ENCODE results near the gene FBXL7. TPM values are rescaled to one million over a fixed set of nuclear protein-coding genes. Genes with fewer than 3 reads are reported as not detected.
A peak's percentile ranks its signal among the peaks of the same experiment; 100 is the strongest.

The FBXL7 gene
- total and polyA plus RNA-seq, 2 experiments from 2014 or later, result 4.5 to 15.2 TPM

GRCh38 chr5:15693933-15694332 is 194.0 kb downstream of the FBXL7 start:
- Histone ChIP-seq H3K4me3 (no peak overlapping the region), H3K27me3 (ENCODE audit: insufficient read depth) (no peaks in the 10 kb centered on the region), H3F3A (replicated peaks; ENCODE audit: low read depth) (no peaks in the 10 kb centered on the region), H3K79me2 (replicated peaks; ENCODE audit: insufficient read depth) (peaks cover 13% of the 10 kb centered on the region; the same call in 1 of the 2 replicates), H2AFZ (no peak overlapping the region), H3K4me2 (no peak overlapping the region), H3K9me2 (ENCODE audit: insufficient read depth) (no peaks in the 10 kb centered on the region), H4K20me1 (replicated peaks; ENCODE audit: insufficient read depth) (no peaks in the 10 kb centered on the region), H3K4me1 (ENCODE audit: insufficient read depth) (peaks cover 20% of the 10 kb centered on the region), H3K36me3 (ENCODE audit: insufficient read depth) (no peaks in the 10 kb centered on the region), H3K27ac (ENCODE audit: low read depth) (no peak overlapping the region)
- Mint-ChIP-seq H3K36me3 (ENCODE audit: low read depth) (no peaks in the 10 kb centered on the region), H3K27ac (no peak overlapping the region), H3K4me1 (peaks cover 27% of the 10 kb centered on the region), H3K4me3 (no peak overlapping the region), H3K9me3 (no peaks in the 10 kb centered on the region; the same call in 2 of the 3 replicates), H3K27me3 (ENCODE audit: insufficient read depth, low read depth, poor library complexity) (peaks cover 1% of the 10 kb centered on the region)
- no peak for TF ChIP-seq JUNB (IDR thresholded peaks at IDR 0.05; ENCODE audit: unreplicated experiment)
- TF ChIP-seq CTCF (conservative IDR thresholded peaks at IDR 0.05; ENCODE audit: low read depth in 2 of 2), result peak; percentile 8 to 32; a peak in 2 of 4 replicates
- DNase-seq (ENCODE audit: low spot score), result peak; percentile 33
- ATAC-seq, result peak; percentile 93

GRCh38 chr5:15694696-15695214 is 194.8 kb downstream of the FBXL7 start:
- H3K4me1 Mint-ChIP-seq, result peaks cover 27% of the 10 kb centered on the region

More at GRCh38 chr5:15694696-15695214, 194.8 kb downstream of the FBXL7 start:
- Histone ChIP-seq H3K4me1 (ENCODE audit: insufficient read depth) (peaks cover 20% of the 10 kb centered on the region), H3K4me3 (no peak overlapping the region), H3F3A (replicated peaks; ENCODE audit: low read depth) (no peaks in the 10 kb centered on the region), H4K20me1 (replicated peaks; ENCODE audit: insufficient read depth) (no peaks in the 10 kb centered on the region), H3K9me2 (ENCODE audit: insufficient read depth) (no peaks in the 10 kb centered on the region), H3K4me2 (peak overlapping the region; percentile 7; the same call in 1 of the 2 replicates), H3K27me3 (ENCODE audit: insufficient read depth) (no peaks in the 10 kb centered on the region), H2AFZ (no peak overlapping the region), H3K27ac (ENCODE audit: low read depth) (0 out of 2 replicates have a peak overlapping the region, but pooled peaks have one; percentile 14), H3K79me2 (replicated peaks; ENCODE audit: insufficient read depth) (peaks cover 11% of the 10 kb centered on the region; the same call in 1 of the 2 replicates), H3K36me3 (ENCODE audit: insufficient read depth) (no peaks in the 10 kb centered on the region)
- TF ChIP-seq EZH2phosphoT487 (IDR thresholded peaks at IDR 0.05; ENCODE audit: unreplicated experiment) (no peak), CTCF (conservative IDR thresholded peaks at IDR 0.05; ENCODE audit: low read depth in 2 of 2) (no peak), ETS1 (IDR thresholded peaks at IDR 0.05) (no peak), ZNF114 (CRISPR knock-in tag; IDR thresholded peaks at IDR 0.05) (no peak), EZH2 (IDR thresholded peaks at IDR 0.05; ENCODE audit: low read depth, unreplicated experiment) (no peak), NANOG (IDR thresholded peaks at IDR 0.05; ENCODE audit: borderline replicate concordance) (no peak)
- ATAC-seq, result no peak
- peaks cover 1% of the 10 kb centered on the region for H3K27me3 Mint-ChIP-seq (ENCODE audit: insufficient read depth, low read depth, poor library complexity)
- H3K36me3 Mint-ChIP-seq (ENCODE audit: low read depth), result no peaks in the 10 kb centered on the region
- no peaks in the 10 kb centered on the region; the same call in 2 of the 3 replicates for H3K9me3 Mint-ChIP-seq
- no peak overlapping the region for H3K27ac Mint-ChIP-seq
- DNase-seq (ENCODE audit: low spot score), result no peak
- no peak overlapping the region for H3K4me3 Mint-ChIP-seq
